Measurements from ENCODE around the gene MXRA8.
"Not testable (repeated sequence)": the region's sequence is repeated elsewhere in the genome, so short reads cannot be mapped to it uniquely, and the experiment has no call there.

MXRA8 gene

DNA sequence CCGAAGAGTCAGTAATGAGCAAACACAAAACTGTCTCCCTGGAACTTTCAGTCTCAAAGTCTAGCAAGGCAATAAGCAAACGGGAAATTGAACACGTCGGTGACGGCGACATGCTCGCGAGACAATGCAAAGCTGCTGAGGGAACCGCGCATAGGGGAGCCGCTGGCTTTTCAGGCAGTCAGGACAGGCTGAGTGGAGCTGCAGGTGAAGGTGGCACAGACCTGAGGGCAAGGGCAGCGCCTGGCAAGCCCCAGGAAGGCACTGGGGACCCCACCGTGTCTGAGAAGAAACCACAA lies 38.8 kb downstream of the MXRA8 start:
- no peak overlapping the region for H3K4me3 ChIP-seq (ENCODE audit: control insufficient read depth, low read depth, low read length)
- TF ChIP-seq, protein P1, sequence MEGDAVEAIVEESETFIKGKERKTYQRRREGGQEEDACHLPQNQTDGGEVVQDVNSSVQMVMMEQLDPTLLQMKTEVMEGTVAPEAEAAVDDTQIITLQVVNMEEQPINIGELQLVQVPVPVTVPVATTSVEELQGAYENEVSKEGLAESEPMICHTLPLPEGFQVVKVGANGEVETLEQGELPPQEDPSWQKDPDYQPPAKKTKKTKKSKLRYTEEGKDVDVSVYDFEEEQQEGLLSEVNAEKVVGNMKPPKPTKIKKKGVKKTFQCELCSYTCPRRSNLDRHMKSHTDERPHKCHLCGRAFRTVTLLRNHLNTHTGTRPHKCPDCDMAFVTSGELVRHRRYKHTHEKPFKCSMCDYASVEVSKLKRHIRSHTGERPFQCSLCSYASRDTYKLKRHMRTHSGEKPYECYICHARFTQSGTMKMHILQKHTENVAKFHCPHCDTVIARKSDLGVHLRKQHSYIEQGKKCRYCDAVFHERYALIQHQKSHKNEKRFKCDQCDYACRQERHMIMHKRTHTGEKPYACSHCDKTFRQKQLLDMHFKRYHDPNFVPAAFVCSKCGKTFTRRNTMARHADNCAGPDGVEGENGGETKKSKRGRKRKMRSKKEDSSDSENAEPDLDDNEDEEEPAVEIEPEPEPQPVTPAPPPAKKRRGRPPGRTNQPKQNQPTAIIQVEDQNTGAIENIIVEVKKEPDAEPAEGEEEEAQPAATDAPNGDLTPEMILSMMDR (IDR thresholded peaks at IDR 0.05; ENCODE audit: control insufficient read depth, insufficient read depth, low read depth, low read length, missing control alignments) = no peak
- DNase-seq (ENCODE audit: low read depth) = no peak

DNA sequence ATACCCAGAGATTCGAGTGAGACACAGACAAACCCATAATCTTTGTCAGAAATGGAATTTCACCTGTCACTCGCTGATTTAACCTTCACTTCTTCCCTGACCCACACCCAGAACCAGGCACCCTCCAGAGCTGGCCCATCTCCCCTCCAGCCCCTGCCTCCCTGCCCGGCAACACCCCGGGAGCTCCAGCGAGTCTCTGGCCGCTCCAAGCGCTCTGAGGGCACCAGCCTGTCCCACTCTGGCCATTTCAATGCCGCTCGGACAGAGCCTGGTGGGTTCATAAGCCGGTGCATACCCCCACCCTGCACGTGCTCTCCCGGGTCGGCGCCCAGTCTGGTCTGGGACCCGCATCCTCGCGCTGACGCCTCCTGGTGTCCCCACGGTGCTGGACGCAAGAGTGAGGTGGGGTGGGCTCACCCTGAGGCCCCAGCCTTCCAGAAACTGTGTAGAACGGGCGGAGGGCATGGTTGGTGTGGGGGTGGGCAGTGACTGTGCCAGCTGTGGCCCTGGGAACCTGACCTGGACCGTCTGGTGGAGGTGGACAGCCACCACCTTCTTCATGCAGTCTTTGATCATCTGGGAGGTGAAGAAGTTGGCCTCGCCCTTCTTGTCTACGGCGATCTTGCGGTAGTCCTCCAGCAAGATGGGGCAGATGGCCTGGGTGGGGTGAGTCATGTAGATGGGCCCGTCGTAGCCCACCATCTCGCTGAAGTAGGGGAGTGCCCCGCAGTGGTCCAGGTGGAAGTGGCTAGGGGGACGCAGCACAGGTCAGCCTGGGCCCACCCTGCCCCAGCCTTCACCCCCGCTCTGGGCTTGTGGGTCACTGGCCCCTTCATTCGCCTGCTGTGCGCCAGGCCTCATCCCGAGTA lies 39.3 kb downstream of the MXRA8 start:
- TF ChIP-seq, protein P1 (IDR thresholded peaks at IDR 0.05; ENCODE audit: control insufficient read depth, insufficient read depth, low read depth, low read length, missing control alignments) = no peak
- no peak overlapping the region for H3K4me3 ChIP-seq (ENCODE audit: control insufficient read depth, low read depth, low read length)
- no peak for DNase-seq (ENCODE audit: low read depth)

DNA sequence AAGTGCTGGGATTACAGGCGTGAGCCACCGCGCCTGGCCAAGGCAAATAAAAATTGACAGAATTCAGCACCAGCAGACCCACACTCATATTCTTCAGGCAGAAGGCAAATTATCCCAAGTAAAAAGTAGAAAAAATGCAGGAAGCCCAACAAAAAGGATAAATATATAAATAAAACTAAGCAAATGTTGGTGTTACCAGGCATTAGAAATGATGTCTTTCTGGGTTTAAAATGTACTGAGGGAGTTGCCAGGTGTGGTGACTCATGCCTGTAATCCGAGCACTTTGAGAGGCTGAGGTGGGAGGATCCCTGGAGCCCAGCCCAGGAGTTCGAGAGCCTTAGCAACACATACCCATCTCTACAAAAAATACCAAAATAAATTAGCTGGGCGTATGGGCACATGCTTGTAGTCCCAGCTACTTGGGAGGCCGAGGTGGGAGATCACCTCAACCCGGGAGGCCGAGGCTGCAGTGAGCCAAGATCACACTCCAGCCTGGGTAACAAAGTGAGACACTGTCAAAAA lies 40.2 kb downstream of the MXRA8 start:
- TF ChIP-seq, protein P1 (IDR thresholded peaks at IDR 0.05; ENCODE audit: control insufficient read depth, insufficient read depth, low read depth, low read length, missing control alignments) = no peak
- peak; percentile 78 for DNase-seq (ENCODE audit: low read depth)
- H3K4me3 ChIP-seq (ENCODE audit: control insufficient read depth, low read depth, low read length) = no peak overlapping the region

GRCh38 chr1:1317420-1317819 lies 40.9 kb downstream of the MXRA8 start:
- H3K4me3 ChIP-seq (ENCODE audit: control insufficient read depth, low read depth, low read length) = no peak overlapping the region
- TF ChIP-seq, protein P1 (IDR thresholded peaks at IDR 0.05; ENCODE audit: control insufficient read depth, insufficient read depth, low read depth, low read length, missing control alignments) = no peak
- no peak for DNase-seq (ENCODE audit: low read depth)

- not testable (repeated sequence) for DNase-seq (ENCODE audit: low read depth); H3K4me3 ChIP-seq (ENCODE audit: control insufficient read depth, low read depth, low read length)
These were observed 42.2 kb downstream of the MXRA8 start for GRCh38 chr1:1316199-1316598.

DNA sequence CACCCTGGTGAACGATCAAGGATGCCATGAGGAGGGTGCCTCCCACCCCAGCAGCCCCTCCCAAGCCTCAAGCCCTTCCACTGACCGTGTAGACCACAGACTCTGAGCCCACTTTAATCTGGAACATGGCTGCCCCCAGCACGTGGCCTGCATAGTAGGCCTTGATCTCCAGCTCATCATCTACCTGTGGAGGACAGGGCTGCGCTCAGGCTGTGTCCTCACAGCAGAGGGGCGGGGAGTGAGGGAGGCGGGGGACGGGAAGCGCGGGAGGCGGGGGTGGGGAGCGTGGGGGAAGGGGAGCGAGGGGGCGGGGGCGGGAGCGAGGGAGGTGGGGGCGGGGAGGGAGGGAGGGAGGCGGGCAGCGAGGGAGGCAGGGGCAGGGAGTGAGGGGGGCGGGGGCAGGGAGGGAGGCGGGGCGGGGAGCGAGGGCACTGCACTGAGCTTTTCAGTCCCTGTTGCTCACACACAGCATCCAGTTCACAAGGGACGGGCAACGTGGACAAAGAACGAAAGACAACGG lies 42.9 kb downstream of the MXRA8 start:
- TF ChIP-seq, protein P1 (IDR thresholded peaks at IDR 0.05; ENCODE audit: control insufficient read depth, insufficient read depth, low read depth, low read length, missing control alignments) = no peak
- no peak overlapping the region for H3K4me3 ChIP-seq (ENCODE audit: control insufficient read depth, low read depth, low read length)
- no peak for DNase-seq (ENCODE audit: low read depth)

DNA sequence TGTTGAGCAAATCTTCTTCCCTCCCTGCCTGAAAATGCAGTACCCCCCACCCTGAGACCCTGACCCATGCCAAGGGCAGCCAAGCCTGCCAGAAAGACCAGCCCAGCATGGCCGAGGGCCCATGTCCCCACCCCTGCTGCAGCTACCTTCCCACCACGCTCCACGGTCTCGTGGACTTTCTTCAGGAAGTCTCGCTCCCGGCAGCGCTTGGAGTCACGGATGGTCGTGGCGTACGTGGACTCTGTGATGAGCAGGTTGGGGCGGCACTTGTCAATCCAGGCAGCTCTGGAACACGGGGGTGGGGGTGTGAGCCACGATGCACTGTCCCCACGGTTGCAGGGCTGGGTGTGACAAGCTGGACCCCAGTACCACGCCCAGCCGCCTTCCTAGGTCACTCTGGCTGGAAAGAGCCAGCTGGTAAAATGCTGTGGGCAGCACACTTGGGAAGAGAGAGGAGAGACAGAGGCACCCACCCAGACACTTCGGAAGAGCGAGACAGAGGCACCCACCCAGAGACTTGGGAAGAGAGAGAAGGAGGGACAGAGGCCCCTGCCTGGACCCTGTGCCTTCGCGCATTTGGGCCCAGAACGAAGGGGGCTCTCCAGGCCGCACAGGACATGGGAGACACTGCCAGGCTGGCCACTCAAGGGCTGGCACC lies 43.5 kb downstream of the MXRA8 start:
- no peak for DNase-seq (ENCODE audit: low read depth)
- TF ChIP-seq, protein P1 (IDR thresholded peaks at IDR 0.05; ENCODE audit: control insufficient read depth, insufficient read depth, low read depth, low read length, missing control alignments) = no peak
- no peak overlapping the region for H3K4me3 ChIP-seq (ENCODE audit: control insufficient read depth, low read depth, low read length)
